ENCODE measurements around the gene ENOX1. TPM values are rescaled to one million over a fixed set of nuclear protein-coding genes. Genes with fewer than 3 reads are reported as not detected.

ENOX1 gene
- total RNA-seq, 2 donors from 2014 or later: 0.33 TPM; not detected in 1

- TF ChIP-seq CTCF (conservative IDR thresholded peaks at IDR 0.05): no peak
- no peak overlapping the region for H3K4me3 Mint-ChIP-seq
- DNase-seq: no peak
- H3K36me3 Mint-ChIP-seq (ENCODE audit: low read depth): no peaks in the 10 kb centered on the region
- Histone ChIP-seq H3K9me3 (ENCODE audit: control insufficient read depth, low read length) (no peaks in the 10 kb centered on the region), H3K27ac (ENCODE audit: low read depth, low read length) (no peak overlapping the region), H3K4me3 (ENCODE audit: low read length) (no peak overlapping the region), H3K4me1 (ENCODE audit: control insufficient read depth, insufficient read depth, low read length) (no peaks in the 10 kb centered on the region), H3K36me3 (ENCODE audit: control insufficient read depth, insufficient read depth, low read length) (no peaks in the 10 kb centered on the region), H3K9ac (ENCODE audit: extremely low read depth, low read length, poor library complexity, severe bottlenecking) (no peak overlapping the region), H3K27me3 (ENCODE audit: control insufficient read depth, insufficient read depth, low read length, poor library complexity, severe bottlenecking) (peaks cover 74% of the 10 kb centered on the region)
- no CpG with 5 or more reads among the region's 1 CpG for WGBS, 2 experiments (ENCODE audit: insufficient coverage in 1 of 2, insufficient read length in 1 of 2)
- H3K9me3 Mint-ChIP-seq: no peaks in the 10 kb centered on the region
- H3K27me3 Mint-ChIP-seq (ENCODE audit: insufficient read depth): peaks cover 31% of the 10 kb centered on the region
- H3K4me1 Mint-ChIP-seq: no peaks in the 10 kb centered on the region
- no peak overlapping the region for H3K27ac Mint-ChIP-seq
These were observed 133.4 kb downstream of the ENOX1 start for GRCh38 chr13:43653395-43653794.

GRCh38 chr13:43652760-43653159 is 134.0 kb downstream of the ENOX1 start:
- Mint-ChIP-seq H3K4me3 (no peak overlapping the region), H3K27ac (no peak overlapping the region), H3K27me3 (ENCODE audit: insufficient read depth) (peaks cover 34% of the 10 kb centered on the region), H3K36me3 (ENCODE audit: low read depth) (no peaks in the 10 kb centered on the region), H3K4me1 (no peaks in the 10 kb centered on the region), H3K9me3 (no peaks in the 10 kb centered on the region)
- WGBS, 2 experiments (ENCODE audit: insufficient coverage in 1 of 2, insufficient read length in 1 of 2): 90 to 95% methylated on average over 2 to 3 of the region's 3 CpGs
- Histone ChIP-seq H3K27ac (ENCODE audit: low read depth, low read length) (no peak overlapping the region), H3K4me3 (ENCODE audit: low read length) (no peak overlapping the region), H3K27me3 (ENCODE audit: control insufficient read depth, insufficient read depth, low read length, poor library complexity, severe bottlenecking) (peaks cover 74% of the 10 kb centered on the region), H3K9me3 (ENCODE audit: control insufficient read depth, low read length) (no peaks in the 10 kb centered on the region), H3K36me3 (ENCODE audit: control insufficient read depth, insufficient read depth, low read length) (no peaks in the 10 kb centered on the region), H3K9ac (ENCODE audit: extremely low read depth, low read length, poor library complexity, severe bottlenecking) (no peak overlapping the region), H3K4me1 (ENCODE audit: control insufficient read depth, insufficient read depth, low read length) (no peaks in the 10 kb centered on the region)
- no peak for TF ChIP-seq CTCF (conservative IDR thresholded peaks at IDR 0.05)
- DNase-seq: no peak

- TF ChIP-seq CTCF (conservative IDR thresholded peaks at IDR 0.05): no peak
- no peak overlapping the region for H3K9ac ChIP-seq (ENCODE audit: extremely low read depth, low read length, poor library complexity, severe bottlenecking)
- Mint-ChIP-seq H3K27ac (no peak overlapping the region), H3K4me1 (no peaks in the 10 kb centered on the region), H3K4me3 (no peak overlapping the region), H3K27me3 (ENCODE audit: insufficient read depth) (peaks cover 39% of the 10 kb centered on the region), H3K9me3 (no peaks in the 10 kb centered on the region), H3K36me3 (ENCODE audit: low read depth) (no peaks in the 10 kb centered on the region)
- DNase-seq: no peak
- 86 to 88% methylated on average over 3 to 4 of the region's 4 CpGs for WGBS, 2 experiments (ENCODE audit: insufficient coverage in 1 of 2, insufficient read length in 1 of 2)
- H3K4me1 ChIP-seq (ENCODE audit: control insufficient read depth, insufficient read depth, low read length): no peaks in the 10 kb centered on the region
- no peak overlapping the region for H3K27ac ChIP-seq (ENCODE audit: low read depth, low read length)
- no peak overlapping the region for H3K4me3 ChIP-seq (ENCODE audit: low read length)
- H3K36me3 ChIP-seq (ENCODE audit: control insufficient read depth, insufficient read depth, low read length): no peaks in the 10 kb centered on the region
- H3K27me3 ChIP-seq (ENCODE audit: control insufficient read depth, insufficient read depth, low read length, poor library complexity, severe bottlenecking): peaks cover 67% of the 10 kb centered on the region
- H3K9me3 ChIP-seq (ENCODE audit: control insufficient read depth, low read length): no peaks in the 10 kb centered on the region
These were observed 135.9 kb downstream of the ENOX1 start for GRCh38 chr13:43650882-43651281.

Measured in endodermal cell (in vitro differentiated cells).